Stimulated activated CD8-positive, alpha-beta memory T cell treated with anti-CD3 and anti-CD28 coated beads, Interleukin-4, amount 100 ng/mL, for 4 hours (primary cell): Measurements from ENCODE around the gene TMEM209.

Source experiments
- DNase-seq, 2 donors: peaks; one replicate each; pipeline ENCODE4 v3.0.0-alpha.2; 2020; ENCODE audit warnings: low read depth in 2 of 2, low spot score in 1 of 2

TMEM209 gene

GRCh38 chr7:130144312-130145171, 60.7 kb downstream of the TMEM209 start:
- DNase-seq = no peak

- no peak for DNase-seq
These were observed 61.3 kb downstream of the TMEM209 start for GRCh38 chr7:130143986-130144311.

- no peak for DNase-seq
These were observed 61.9 kb downstream of the TMEM209 start for GRCh38 chr7:130143334-130143732.

GRCh38 chr7:130142654-130143333, 62.4 kb downstream of the TMEM209 start:
- no peak for DNase-seq

GRCh38 chr7:130141884-130142653, 63.1 kb downstream of the TMEM209 start:
- no peak for DNase-seq

GRCh38 chr7:130141161-130141883, 63.9 kb downstream of the TMEM209 start:
- no peak for DNase-seq

GRCh38 chr7:130140551-130141160, 64.5 kb downstream of the TMEM209 start:
- DNase-seq = no peak

GRCh38 chr7:130139193-130139960, 65.8 kb downstream of the TMEM209 start:
- no peak for DNase-seq

- DNase-seq = no peak
These were observed 68.0 kb downstream of the TMEM209 start for GRCh38 chr7:130137207-130137606.

GRCh38 chr7:130136579-130137167, 68.5 kb downstream of the TMEM209 start:
- no peak for DNase-seq

- DNase-seq = no peak
These were observed 69.7 kb downstream of the TMEM209 start for GRCh38 chr7:130135208-130136205.

GRCh38 chr7:130134726-130135125, 70.5 kb downstream of the TMEM209 start:
- DNase-seq = no peak

- no peak for DNase-seq
These were observed 71.0 kb downstream of the TMEM209 start for GRCh38 chr7:130134106-130134636.

- DNase-seq = no peak
These were observed 72.0 kb downstream of the TMEM209 start for GRCh38 chr7:130133029-130133782.

- DNase-seq = no peak
These were observed 73.0 kb downstream of the TMEM209 start for GRCh38 chr7:130131964-130132875.

- no peak for DNase-seq
These were observed 73.9 kb downstream of the TMEM209 start for GRCh38 chr7:130131191-130131834.
